HUDEP-2 (cell line): ENCODE measurements around the gene LYPD6.

ENCODE experiments used
- DNase-seq, 76 experiments: peaks; one replicate each; lab custom pipeline; 2025; ENCODE audit not compliant: unreplicated experiment in 76 of 76; lab: John Stamatoyannopoulos, UW

LYPD6 gene

DNA sequence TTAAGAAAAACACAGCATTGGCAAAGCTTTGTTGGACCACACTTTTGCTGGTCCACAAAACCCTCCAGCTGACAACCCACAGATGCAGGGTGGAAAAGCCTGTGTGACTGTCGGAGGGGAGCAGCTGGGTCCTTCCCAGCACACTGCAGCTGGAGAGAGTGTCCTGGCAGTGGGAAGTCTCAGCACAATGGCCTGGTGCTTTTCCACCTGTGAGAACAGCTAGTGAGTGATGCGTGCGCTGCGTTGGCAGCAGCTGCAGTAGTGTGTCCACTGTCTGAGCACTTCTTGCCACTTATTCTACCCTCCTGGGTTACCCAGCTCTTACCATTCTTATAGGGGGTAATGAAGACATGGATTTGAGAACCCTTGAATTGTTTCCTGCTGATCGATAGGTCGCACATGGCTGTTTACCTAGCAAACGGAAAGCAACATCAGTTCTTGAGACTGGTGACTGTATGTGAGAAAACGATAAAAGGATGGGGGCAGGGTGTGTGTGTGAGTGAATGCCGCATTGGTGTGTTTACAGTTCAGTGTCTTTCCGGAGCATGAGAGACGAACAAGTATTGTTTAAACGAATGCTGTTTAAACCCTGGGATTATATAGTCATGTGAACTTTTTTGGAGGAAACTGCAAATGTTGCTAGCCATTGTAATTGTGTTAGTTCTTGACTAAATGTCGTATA, 69.7 kb downstream of the LYPD6 start:
- DNase-seq = no peak

DNA sequence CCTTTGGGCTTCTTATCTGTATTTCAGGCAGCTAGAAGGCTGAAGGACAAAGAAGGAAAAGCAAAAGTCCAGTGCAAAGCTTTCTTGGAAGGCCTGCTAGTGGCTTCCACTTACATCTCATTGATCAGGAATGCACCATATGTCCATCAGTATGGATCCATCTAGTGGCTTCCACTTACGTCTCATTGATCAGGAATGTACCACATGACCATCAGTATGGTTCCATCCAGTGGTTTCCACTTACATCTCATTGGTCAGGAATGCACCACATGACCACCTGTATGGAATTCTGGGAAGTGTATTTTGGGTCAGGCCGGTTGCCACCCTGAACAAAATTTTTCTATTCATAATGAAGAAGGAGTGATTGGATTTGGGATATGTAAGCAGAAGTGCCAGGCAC, 70.6 kb downstream of the LYPD6 start:
- no peak for DNase-seq

GRCh38 chr2:149409506-149409905, 79.1 kb downstream of the LYPD6 start:
- no peak for DNase-seq

DNA sequence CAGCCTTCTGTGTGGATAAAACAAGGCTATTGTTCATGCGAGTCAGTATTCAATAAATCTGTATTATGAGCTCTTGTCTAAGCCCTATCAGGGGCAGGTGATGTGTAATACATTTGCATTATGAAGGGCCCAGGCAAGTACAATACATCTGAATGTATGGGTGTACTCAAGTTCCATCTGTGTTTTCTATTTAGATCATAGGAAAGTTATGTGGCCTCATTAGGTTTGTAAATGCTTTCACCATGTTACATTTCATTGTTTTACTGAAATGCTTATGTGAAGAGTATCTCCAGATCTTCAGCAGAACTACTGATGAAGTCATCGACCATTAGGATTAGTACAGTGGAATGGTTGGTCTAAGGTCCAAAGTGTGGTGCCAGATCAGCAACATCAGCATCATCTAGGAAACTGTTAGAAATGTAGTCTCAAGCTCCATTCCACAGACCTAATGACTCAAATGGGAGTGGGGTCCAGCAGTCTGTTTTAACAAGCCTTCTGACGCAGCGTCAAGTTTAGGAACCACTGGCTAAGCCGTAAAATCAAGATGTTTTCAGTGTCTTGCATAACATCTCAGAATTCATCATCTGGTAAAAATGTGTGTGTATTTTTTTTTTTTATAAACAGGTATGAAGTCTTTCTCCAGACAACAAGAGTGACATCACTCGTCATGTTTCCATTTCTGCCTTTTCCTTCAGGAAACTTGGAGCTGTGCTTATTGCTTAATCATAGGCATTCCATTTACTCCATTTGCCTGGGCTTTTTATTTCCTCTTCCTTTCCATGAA, 80.5 kb downstream of the LYPD6 start:
- DNase-seq = no peak

GRCh38 chr2:149413487-149413886, 83.1 kb downstream of the LYPD6 start:
- no peak for DNase-seq

GRCh38 chr2:149415086-149415485, 84.7 kb downstream of the LYPD6 start:
- DNase-seq = no peak

- no peak for DNase-seq
Observed at GRCh38 chr2:149418065-149418464, 87.7 kb downstream of the LYPD6 start.

- no peak for DNase-seq
Observed at GRCh38 chr2:149420053-149420963, 89.9 kb downstream of the LYPD6 start.

GRCh38 chr2:149421791-149422190, 91.4 kb downstream of the LYPD6 start:
- DNase-seq = no peak

DNA sequence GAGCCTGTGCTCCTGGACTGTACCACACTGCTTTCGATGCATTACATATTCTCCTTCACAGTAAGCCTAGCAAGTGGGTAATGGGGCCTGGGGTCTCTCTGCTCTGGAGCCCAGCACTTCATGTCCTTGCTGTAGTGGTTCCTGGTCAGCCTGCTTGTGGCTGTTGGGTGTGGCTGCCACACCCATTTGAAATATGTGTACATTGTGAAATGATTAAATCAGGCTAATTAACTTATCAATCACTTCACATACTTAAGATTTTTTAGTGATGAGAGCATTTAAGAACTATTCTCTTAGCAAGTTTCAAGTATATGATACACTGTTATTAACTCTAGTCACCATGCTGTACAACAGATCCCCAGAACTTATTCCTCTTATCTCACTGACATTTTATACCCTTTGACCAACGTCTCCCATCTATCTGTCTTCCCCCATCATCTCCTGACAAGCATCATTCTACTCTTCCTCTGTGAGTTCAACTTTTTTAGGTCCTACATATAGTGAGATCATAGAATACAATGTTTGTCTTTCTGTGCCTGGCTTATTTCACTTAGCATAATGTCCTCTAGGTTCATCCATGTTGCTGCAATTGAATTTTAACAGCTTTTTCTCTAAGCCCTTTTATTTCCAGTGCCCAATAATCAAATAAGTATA, 92.1 kb downstream of the LYPD6 start:
- peak in 1 of 76 experiments; percentile 1 for DNase-seq

- DNase-seq = no peak
Observed at GRCh38 chr2:149422991-149423338, 92.6 kb downstream of the LYPD6 start.

DNA sequence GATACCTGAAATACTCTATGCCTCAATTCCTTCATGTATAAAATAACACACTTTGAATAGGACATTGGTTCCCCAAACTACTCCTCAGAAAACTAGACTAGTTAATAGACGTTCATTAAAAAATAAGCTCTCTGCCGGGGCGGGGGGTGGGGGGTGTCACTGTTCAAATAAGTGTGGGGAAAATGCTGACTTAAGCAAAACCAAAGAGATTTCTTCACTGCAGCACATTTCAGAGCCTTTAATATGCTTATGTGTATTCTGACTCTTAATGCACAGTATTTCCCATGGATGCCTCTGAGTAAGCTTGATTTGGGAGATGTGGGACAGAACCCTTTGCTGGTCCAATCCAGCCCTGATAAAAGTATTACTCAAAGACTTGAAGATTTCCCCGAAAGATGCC, 93.2 kb downstream of the LYPD6 start:
- no peak for DNase-seq

- DNase-seq = no peak
Observed at GRCh38 chr2:149427387-149427786, 97.0 kb downstream of the LYPD6 start.

GRCh38 chr2:149428783-149429182, 98.4 kb downstream of the LYPD6 start:
- DNase-seq = no peak

- no peak for DNase-seq
Observed at GRCh38 chr2:149430743-149431736, 100.7 kb downstream of the LYPD6 start.

GRCh38 chr2:149438330-149438960, 108.1 kb downstream of the LYPD6 start:
- DNase-seq = no peak

GRCh38 chr2:149441255-149441654, 110.9 kb downstream of the LYPD6 start:
- no peak for DNase-seq

- DNase-seq = no peak
Observed at GRCh38 chr2:149442346-149442745, 112.0 kb downstream of the LYPD6 start.

- no peak for DNase-seq
Observed at GRCh38 chr2:149443150-149443549, 112.8 kb downstream of the LYPD6 start.
